IMR-90 (cell line): ENCODE data around the gene SFTPD. TPM values are rescaled to one million over a fixed set of nuclear protein-coding genes. Genes with fewer than 3 reads are reported as not detected.

Experiments used
- ATAC-seq: fragments of 200-7000 bp; cut with Tn5 transposase; 2 replicates; pipeline ENCODE4 v1.9.1; 2020; ENCODE audit warnings: low read depth, mild to moderate bottlenecking, moderate library complexity
- BruUV-seq: library from RNA; stranded (reverse); fragments of 400-500 nt; replicated peaks from 2 replicates; lab custom pipeline; 2021; lab: Mats Ljungman, UMichigan
- CTCF ChIA-PET: fragments of 300-600 bp; formaldehyde crosslinking; extraction: SDS; loops from one replicate; lab custom pipeline; 2021; ENCODE audit warnings: antibody characterized with exemption; lab: Yijun Ruan, JAX
- POLR2A ChIA-PET: fragments of 300-600 bp; sonication (Branson Sonifier 250); formaldehyde crosslinking; loops from one replicate; lab custom pipeline; 2022; ENCODE audit warnings: antibody characterized with exemption; ENCODE audit not compliant: unreplicated experiment; lab: Charles Lee
- DNase-seq: peaks from one replicate; pipeline ENCODE4 v3.0.0; 2013
- H2AFZ ChIP-seq: replicated peaks from 2 replicates; pipeline ENCODE3; 2013; ENCODE audit warnings: low read length, mild to moderate bottlenecking; ENCODE audit not compliant: poor library complexity
- H2AK5ac ChIP-seq: 2 replicates; pipeline ENCODE4 v1.6.1; 2013; ENCODE audit warnings: low read depth, low read length, inconsistent platforms
- H2AK9ac ChIP-seq: replicated peaks from 2 replicates; pipeline ENCODE3; 2013; ENCODE audit warnings: mild to moderate bottlenecking, low read depth, low read length, moderate library complexity; ENCODE audit not compliant: poor library complexity
- H2BK120ac ChIP-seq: 2 replicates; pipeline ENCODE4 v1.6.1; 2013; ENCODE audit warnings: low read depth, low read length, inconsistent platforms
- H2BK15ac ChIP-seq: 3 replicates; pipeline ENCODE4 v1.6.1; 2013; ENCODE audit warnings: low read depth, low read length, inconsistent platforms
- H2BK20ac ChIP-seq: 2 replicates; pipeline ENCODE4 v1.6.1; 2013; ENCODE audit warnings: low read depth, mild to moderate bottlenecking, inconsistent platforms, low read length, moderate library complexity
- H2BK5ac ChIP-seq: 2 replicates; pipeline ENCODE4 v1.6.1; 2013; ENCODE audit warnings: mild to moderate bottlenecking, low read depth, low read length, inconsistent platforms; ENCODE audit not compliant: poor library complexity, severe bottlenecking
- H3K14ac ChIP-seq: replicated peaks from 2 replicates; pipeline ENCODE4 v1.6.1; 2013; ENCODE audit warnings: low read depth, low read length, inconsistent platforms
- H3K18ac ChIP-seq: 2 replicates; pipeline ENCODE4 v1.6.1; 2013; ENCODE audit warnings: low read depth, low read length, control low read depth
- H3K23ac ChIP-seq: 2 replicates; pipeline ENCODE4 v1.6.1; 2013; ENCODE audit warnings: low read depth, low read length, inconsistent platforms
- H3K27ac ChIP-seq: 2 replicates; pipeline ENCODE4 v1.5.1; 2013; ENCODE audit warnings: mild to moderate bottlenecking, control low read depth, low read length; ENCODE audit not compliant: insufficient read depth
- H3K27me3 ChIP-seq: 2 replicates; pipeline ENCODE4 v1.6.1; 2013; ENCODE audit warnings: low read length; ENCODE audit not compliant: control insufficient read depth, insufficient read depth
- H3K36me3 ChIP-seq: 2 replicates; pipeline ENCODE4 v1.6.1; 2013; ENCODE audit warnings: low read length, mixed read lengths; ENCODE audit not compliant: control insufficient read depth, insufficient read depth
- H3K4ac ChIP-seq: 2 replicates; pipeline ENCODE4 v1.6.1; 2013; ENCODE audit warnings: low read depth, low read length, inconsistent platforms
- H3K4me1 ChIP-seq: 2 replicates; pipeline ENCODE4 v1.6.1; 2013; ENCODE audit warnings: low read length, mixed read lengths; ENCODE audit not compliant: control insufficient read depth, insufficient read depth
- H3K4me2 ChIP-seq: 2 replicates; pipeline ENCODE4 v1.6.1; 2013; ENCODE audit warnings: low read depth, mild to moderate bottlenecking, control low read depth, low read length, moderate library complexity
- H3K4me3 ChIP-seq: 2 replicates; pipeline ENCODE4 v1.5.1; 2013; ENCODE audit warnings: low read depth, mild to moderate bottlenecking, control low read depth, low read length, moderate library complexity; ENCODE audit not compliant: insufficient read depth
- H3K56ac ChIP-seq: 2 replicates; pipeline ENCODE4 v1.6.1; 2013; ENCODE audit warnings: low read length, inconsistent platforms; ENCODE audit not compliant: insufficient read depth; ENCODE audit errors: extremely low read depth
- H3K79me1 ChIP-seq, 2 experiments: 2 replicates each; pipeline ENCODE4 v1.6.1; 2013; ENCODE audit warnings: low read length in 2 of 2, inconsistent platforms in 1 of 2, low read depth in 1 of 2
- H3K9ac ChIP-seq: 2 replicates; pipeline ENCODE4 v1.6.1; 2013; ENCODE audit warnings: low read depth, low read length, control low read depth
- H3K9me1 ChIP-seq: 2 replicates; pipeline ENCODE4 v1.6.1; 2013; ENCODE audit warnings: low read length, inconsistent platforms; ENCODE audit not compliant: insufficient read depth
- H3K9me3 ChIP-seq: 2 replicates; pipeline ENCODE4 v1.6.1; 2013; ENCODE audit warnings: low read length; ENCODE audit not compliant: control insufficient read depth, insufficient read depth
- H4K20me1 ChIP-seq: 2 replicates; pipeline ENCODE4 v1.6.1; 2013; ENCODE audit warnings: low read length, inconsistent platforms; ENCODE audit not compliant: insufficient read depth
- H4K5ac ChIP-seq: 2 replicates; pipeline ENCODE4 v1.6.1; 2013; ENCODE audit warnings: mild to moderate bottlenecking, low read depth, low read length, control low read depth
- H4K8ac ChIP-seq, 2 experiments: 2 replicates each; pipeline ENCODE4 v1.6.1; 2013; ENCODE audit warnings: low read depth in 2 of 2, low read length in 2 of 2, control low read depth in 1 of 2, inconsistent platforms in 1 of 2
- H4K91ac ChIP-seq: 2 replicates; pipeline ENCODE4 v1.6.1; 2013; ENCODE audit warnings: low read depth, low read length, inconsistent platforms; ENCODE audit not compliant: insufficient read depth
- WGBS, 2 experiments: methylation state at CpG; one replicate each; pipeline versions ENCODE4 v1.1.5 to v1.1.7; 2013; ENCODE audit warnings: missing lambda C conversion rate in 2 of 2; ENCODE audit not compliant: insufficient read length in 1 of 2; ENCODE audit errors: extremely low coverage in 2 of 2; 5-methylcytosine and 5-hydroxymethylcytosine counted together
- dilution Hi-C: fragments of 300-500 bp; cut with HindIII; formaldehyde crosslinking; loops from one replicate; pipeline ENCODE4 v1.14.3; 2018; ENCODE audit warnings: low sequenced_read_pairs; ENCODE audit not compliant: unreplicated experiment
- in situ Hi-C: fragments of 300-500 bp; cut with MboI; formaldehyde crosslinking; loops from 3 replicates; pipeline ENCODE4 v1.14.3; 2019; ENCODE audit warnings: low sequenced_read_pairs, inconsistent platforms, mixed read lengths
- intact Hi-C: fragments of 100-400 bp; cut with micrococcal nuclease; formaldehyde crosslinking; loops from 2 replicates; pipeline ENCODE4 v1.10.0; 2022
- polyA plus RNA-seq, 3 experiments: library from polyadenylated mRNA; depleted of rRNA; stranded (reverse); fragments of >200 nt; gene quantifications; 2 replicates each; pipeline ENCODE4 v1.2.3, GENCODE V29; 2012; ENCODE audit warnings: low replicate concordance in 1 of 3
- total RNA-seq: library from RNA; depleted of rRNA; stranded (reverse); fragments of >200 nt; gene quantifications from 2 replicates; pipeline ENCODE4 v1.2.3, GENCODE V29; 2012
- TF ChIP-seq, protein P1 (sequence below): fragments of 150-350 bp; IDR thresholded peaks from 2 replicates; pipeline ENCODE4 v1.6.1; 2017; ENCODE audit warnings: mild to moderate bottlenecking, antibody characterized with exemption, low read length, low read depth

The SFTPD gene
- total and polyA plus RNA-seq, 2 of the 4 experiments (the other 2 are of a cell fraction) = not detected

DNA sequence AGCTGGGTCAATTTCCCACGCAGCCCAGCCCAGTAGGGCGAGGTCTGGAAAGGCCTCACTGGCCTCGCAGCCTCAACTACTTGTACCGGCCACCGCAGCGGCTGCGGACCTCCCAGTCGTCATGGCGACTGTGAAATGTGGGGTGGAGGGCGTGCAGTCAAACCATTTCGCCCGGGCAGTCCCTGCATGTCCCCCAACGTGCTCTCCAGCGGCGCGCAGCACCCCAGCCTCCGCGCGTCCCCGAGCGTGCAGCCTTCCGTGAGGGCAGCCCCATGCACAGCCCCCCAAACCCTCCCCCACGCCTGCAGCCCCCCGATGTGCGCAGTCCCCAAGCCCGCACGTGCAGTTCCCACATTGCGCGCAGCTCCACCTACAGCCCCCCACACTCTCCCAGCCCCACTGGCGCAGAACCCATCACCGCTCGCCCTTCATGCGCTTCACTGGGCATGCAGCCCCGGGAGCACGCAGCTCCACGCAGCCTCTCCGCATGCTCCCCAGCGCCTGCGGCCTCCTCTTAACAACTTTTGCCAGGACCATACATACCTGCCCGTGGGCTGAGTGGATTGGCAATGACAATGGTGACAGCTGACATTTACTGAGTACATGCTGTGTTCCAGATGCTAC lies 34.5 kb upstream of the SFTPD start:
- no peak overlapping the region for H3K23ac ChIP-seq
- H4K91ac ChIP-seq = no peak overlapping the region
- no peaks in the 10 kb centered on the region; the same call in 1 of the 2 replicates for H3K9me3 ChIP-seq
- H3K14ac ChIP-seq = no peak overlapping the region
- H4K5ac ChIP-seq = no peak overlapping the region
- no peaks in the 10 kb centered on the region for H3K79me1 ChIP-seq
- H3K4ac ChIP-seq = no peak overlapping the region
- no peak overlapping the region for H2AK5ac ChIP-seq
- POLR2A ChIA-PET = no interaction called here
- H3K9ac ChIP-seq = no peak overlapping the region
- H3K4me1 ChIP-seq = no peaks in the 10 kb centered on the region
- H2AK9ac ChIP-seq = no peak overlapping the region
- H2BK5ac ChIP-seq = no peak overlapping the region
- ATAC-seq (no peak), DNase-seq (no peak)
- no peaks in the 10 kb centered on the region for H4K20me1 ChIP-seq
- H3K9me1 ChIP-seq = no peaks in the 10 kb centered on the region
- H3K27ac ChIP-seq = no peak overlapping the region
- H3K18ac ChIP-seq = no peak overlapping the region
- 9% methylated on average over 14 of the region's 40 CpGs; no CpG with 5 or more reads in 1 of the 2 experiments for whole genome bisulfite sequencing, 2 experiments
- no peak overlapping the region for H2AFZ ChIP-seq
- intact Hi-C loops (no loop called here), dilution Hi-C loops (no loop called here), in situ Hi-C loops (no loop called here)
- TF ChIP-seq, protein P1, sequence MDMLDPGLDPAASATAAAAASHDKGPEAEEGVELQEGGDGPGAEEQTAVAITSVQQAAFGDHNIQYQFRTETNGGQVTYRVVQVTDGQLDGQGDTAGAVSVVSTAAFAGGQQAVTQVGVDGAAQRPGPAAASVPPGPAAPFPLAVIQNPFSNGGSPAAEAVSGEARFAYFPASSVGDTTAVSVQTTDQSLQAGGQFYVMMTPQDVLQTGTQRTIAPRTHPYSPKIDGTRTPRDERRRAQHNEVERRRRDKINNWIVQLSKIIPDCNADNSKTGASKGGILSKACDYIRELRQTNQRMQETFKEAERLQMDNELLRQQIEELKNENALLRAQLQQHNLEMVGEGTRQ = no peak
- no peak overlapping the region for H2BK15ac ChIP-seq
- H2BK120ac ChIP-seq = no peak overlapping the region
- no peak overlapping the region for H3K4me2 ChIP-seq
- no peaks in the 10 kb centered on the region for H3K36me3 ChIP-seq
- no peak overlapping the region for H3K4me3 ChIP-seq
- H3K27me3 ChIP-seq = peaks cover 51% of the 10 kb centered on the region
- H3K56ac ChIP-seq = no peak overlapping the region
- no peak overlapping the region for H4K8ac ChIP-seq
- H2BK20ac ChIP-seq = no peak overlapping the region
- CTCF ChIA-PET = no interaction called here
- no TSS peak for BruUV-seq
